ENCODE data around the gene PLD1.

PLD1 gene

DNA sequence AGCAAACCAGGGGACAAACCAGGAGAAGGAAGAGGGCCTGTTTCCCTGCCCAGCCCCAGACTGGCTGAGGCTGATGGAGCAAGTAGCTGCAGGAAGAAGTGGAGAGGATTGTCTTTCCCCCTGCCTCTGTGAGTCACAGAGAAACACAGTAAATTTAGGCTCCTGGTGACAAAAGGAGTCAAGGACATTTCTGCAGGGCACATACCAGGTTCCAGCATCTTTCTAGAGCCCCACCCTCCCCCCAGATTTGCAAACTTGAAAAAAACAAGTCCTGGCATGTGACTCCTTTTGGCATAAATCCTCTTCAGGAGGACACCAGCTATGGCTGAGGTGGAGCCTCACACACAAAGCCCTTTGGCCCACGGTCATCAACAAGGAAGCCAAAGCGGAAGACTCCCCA is 17.8 kb downstream of the PLD1 start:
- no peak for DNase-seq (ENCODE audit: low read depth, low spot score)

DNA sequence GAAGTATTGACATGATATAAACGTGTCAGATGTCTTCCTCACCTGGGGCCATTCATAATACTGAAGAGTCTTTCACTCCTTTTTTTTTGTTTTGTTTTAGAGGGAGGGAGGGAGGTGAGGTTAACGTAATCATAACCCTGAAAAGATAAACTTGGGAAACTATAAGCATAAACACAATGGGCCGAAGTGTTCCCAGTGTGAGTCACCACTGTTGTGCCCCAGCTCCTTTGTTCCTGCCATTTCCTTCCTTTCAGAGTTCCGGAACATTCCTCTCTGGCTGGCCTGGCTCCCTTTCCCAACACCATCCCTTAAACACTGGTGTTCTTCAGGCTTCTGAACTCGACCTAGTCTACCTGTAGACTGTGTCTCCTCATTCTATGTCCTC is 18.6 kb downstream of the PLD1 start:
- no peak for DNase-seq (ENCODE audit: low read depth, low spot score)

DNA sequence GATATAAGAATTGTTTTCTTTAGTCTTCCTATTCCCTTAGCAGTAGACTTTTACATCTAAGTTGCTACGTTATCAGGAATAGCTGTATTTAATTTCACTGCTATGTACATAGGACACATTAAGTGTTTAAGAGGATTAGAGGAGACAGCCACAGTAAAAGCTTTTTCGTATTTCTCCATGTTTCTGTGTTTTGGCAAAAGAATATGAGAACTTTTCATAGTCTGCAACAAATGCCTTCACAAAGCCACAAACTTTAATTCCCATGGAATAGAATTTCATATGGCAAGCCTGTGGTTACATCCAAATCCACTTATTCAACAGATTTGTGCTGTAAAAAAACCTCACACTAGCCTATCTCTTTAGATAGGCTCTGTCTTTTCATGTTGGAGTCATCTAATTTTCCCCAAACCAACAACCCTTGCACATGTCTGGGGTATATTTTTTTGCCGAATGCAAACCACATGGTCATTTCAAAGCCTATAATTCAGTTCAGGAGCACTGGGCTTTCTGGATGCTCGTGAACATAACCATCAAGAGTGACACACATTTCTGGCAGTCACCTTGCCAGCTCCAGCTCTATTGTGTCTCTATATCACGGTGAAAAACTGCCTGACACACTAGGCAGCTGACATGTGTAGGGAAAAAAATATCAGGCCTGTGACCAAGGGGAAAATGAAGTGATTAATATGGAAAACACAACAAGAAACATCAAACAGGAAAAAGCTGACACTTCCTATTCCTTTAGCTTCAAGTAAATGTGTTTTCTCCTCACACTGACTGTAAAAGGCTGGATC is 19.2 kb downstream of the PLD1 start:
- no peak for DNase-seq (ENCODE audit: low read depth, low spot score)

DNA sequence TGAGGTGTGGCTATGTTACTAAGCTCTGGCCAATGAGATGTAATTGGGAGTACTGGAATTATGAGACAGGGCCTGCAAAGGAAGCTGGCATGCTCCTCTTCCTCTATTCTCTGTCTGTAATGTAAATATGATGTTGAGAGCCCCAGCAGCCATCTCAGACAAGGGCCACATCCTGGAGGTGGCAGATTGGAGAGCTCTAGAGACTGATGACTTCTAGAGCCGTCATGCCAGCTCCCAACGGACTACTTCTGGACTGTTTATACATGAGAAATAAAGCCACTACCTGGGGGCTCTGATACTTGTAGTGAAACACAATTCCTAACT is 19.7 kb downstream of the PLD1 start:
- DNase-seq (ENCODE audit: low read depth, low spot score), result no peak

DNA sequence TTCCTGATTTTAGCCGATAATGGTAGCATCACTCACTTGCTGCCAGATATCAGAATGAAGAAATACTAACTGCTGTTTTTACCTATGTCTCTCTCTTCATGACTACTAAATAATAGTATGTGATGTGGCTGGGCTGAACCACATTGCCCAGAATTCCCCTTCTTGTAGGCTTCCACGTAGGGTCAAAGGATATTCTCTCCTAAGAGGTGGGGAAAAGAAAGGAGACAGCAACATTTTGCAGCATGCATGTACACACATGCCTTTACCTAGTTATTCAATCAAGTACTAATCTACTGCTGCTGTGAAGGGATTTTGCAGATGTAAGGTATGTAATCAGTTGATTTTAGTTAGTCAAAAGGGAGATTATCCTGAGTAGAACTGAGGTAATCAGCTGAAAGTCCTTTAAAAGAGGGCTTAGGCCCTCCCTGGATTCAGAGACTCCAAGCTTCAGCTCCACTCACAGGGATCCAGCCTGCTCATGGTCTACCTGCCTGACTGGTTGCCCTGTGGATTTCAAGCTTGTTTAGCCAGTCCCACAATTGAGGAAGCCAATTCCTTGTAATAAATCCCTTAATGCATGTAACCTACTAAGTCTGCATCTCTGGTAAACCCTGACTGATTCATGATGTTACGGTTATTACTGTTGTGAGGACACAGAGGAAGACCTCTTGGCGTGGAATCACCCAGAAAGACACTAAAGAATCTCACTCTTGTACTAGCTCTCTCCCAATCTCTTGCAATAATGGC is 20.4 kb downstream of the PLD1 start:
- no peak for DNase-seq (ENCODE audit: low read depth, low spot score)

DNA sequence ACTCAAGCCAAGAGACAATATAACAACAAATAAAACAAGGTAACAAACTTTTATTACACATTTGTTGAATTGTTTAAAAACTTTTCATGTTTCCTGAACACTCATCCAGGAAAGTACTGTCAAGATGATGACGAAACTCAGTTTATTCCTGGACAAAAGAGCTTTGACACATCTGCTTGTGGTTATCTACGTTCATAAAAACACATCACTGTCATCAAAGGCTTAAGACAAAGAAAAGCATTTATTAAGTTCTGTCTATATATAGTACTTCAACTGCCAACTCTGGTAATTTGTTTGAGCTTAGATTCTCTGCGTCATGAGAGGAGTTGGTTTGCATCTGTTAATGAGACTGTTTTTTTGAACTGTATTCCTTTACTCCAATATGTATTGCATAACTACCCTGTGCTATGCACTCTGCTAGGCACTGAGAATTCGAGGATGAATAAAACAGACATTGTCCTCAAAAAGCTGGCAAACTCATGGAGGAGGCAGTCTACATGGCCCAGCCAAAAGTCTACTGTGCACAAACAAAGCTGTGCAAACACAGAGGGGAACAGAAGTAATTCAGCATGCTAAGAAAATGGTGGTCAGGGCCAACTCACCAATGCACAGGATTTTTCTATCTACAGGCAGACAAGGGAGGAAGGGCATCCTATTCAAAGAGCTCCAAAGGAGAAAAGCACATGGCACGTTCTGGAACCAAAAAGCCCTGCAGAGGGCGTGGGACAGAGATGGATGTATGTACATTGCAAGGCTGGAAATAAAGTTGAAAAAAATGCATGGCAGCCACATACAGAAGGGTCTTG is 21.5 kb downstream of the PLD1 start:
- no peak for DNase-seq (ENCODE audit: low read depth, low spot score)

DNA sequence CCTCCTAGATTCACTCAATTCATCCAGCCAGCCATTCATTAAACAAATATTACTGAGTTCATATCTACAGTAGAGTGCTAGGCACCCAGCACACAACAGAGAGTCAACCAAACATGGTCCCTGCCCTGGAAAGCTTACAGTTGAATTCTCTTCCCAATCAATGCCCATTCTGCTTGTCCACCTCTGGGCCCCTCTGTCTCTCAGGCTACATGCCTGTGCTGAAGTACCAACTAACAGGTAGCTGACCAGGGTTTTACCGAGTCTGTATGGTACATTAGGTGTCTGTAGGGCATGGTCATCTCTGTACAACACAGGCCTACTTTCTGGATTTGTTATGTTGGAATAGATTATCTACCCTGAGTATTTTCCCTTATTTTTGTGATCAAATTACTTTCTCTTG is 23.3 kb downstream of the PLD1 start:
- DNase-seq (ENCODE audit: low read depth, low spot score), result no peak

DNA sequence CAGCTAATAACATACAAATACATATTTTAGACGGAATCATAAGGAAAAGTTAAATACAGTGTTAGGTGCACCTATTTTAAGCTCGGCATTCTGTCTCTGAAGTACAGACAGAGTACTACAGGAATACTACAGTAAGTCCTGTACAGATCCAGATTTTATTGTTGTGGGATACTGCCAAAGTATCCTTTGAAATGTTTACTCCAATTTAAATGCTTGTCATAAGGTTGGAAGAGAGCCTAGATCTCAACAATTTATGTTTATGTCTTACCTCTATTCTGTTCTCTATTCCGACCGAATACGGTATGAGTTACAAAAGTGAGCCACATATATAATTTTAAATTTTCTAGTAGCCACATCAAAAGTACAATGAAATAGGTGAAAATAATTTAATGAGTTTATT is 25.3 kb downstream of the PLD1 start:
- no peak for DNase-seq (ENCODE audit: low read depth, low spot score)

DNA sequence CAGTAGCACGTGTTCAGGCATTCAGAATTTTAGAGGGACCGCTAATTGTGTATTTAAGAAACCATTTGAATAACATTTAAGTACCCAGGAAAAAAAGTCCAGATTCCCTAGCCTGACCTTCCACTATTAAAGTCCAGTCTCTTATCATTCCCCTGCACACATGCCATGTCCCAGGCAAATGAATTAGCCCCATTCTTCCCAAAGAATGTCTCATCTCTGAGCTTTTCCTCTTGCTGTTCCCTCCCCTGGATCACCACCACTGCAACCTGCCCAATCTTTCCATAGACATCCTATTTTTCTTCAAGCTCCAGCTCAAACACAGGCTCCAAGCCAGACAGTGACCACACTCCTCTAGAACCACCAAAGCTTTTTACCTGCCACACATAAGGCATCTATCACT is 25.9 kb downstream of the PLD1 start:
- no peak for DNase-seq (ENCODE audit: low read depth, low spot score)

DNA sequence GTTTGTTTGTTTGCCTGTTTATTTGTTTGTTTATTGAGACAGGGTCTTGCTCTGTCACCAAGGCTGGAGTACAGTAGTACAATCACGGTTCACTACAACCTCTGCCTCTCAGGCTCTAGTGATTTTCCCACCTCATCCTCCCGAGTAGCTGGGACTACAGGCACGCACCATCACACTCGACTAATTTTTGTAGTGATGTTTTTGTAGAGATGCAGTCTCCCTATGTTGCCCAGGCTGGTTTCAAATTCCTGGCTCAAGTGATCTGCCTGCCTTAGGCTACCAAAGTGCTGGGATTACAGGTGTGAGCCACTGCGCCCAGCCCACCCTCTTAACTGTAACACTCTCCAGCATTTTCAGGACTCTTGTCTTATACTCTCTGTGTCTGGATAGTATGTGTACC is 26.7 kb downstream of the PLD1 start:
- no peak for DNase-seq (ENCODE audit: low read depth, low spot score)

DNA sequence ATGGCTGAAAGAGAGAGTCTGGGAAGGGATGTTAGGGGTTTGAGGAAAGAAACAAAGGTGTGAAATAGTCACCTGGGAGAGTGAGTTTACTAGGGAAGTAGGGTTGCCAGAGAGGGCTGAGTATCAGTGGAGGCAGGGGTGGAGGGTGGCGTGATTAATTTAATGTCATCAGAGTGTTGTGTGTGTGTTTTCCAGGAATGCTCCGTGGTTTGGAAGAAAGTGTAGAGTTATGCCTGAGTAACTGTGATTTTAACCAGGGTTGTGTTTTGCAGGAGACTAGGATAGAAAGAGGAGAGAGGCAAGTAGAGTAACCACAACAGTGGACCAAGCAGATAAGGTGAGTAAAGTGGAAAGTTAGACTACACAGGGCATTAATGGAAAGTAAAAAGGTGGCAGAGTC is 27.2 kb downstream of the PLD1 start:
- DNase-seq (ENCODE audit: low read depth, low spot score), result no peak

DNA sequence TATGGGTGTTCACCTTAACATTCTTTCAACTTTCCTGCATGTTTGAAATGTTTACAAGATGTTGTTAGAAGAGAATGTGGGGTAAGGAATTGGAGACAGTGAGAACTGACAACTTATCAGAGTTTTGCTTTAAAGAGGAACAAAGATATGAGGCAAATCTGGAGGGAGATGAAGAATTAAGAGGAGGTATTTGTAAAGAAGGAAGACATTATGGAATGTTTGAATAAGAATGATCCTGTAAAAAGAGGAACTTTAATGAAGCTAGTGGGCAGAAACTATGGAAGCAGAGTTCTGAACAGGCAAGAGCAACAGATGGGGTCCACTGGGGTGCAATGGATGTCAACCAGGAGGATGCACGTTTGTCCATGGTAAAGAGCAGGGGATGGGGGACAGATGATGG is 27.7 kb downstream of the PLD1 start:
- DNase-seq (ENCODE audit: low read depth, low spot score), result no peak

DNA sequence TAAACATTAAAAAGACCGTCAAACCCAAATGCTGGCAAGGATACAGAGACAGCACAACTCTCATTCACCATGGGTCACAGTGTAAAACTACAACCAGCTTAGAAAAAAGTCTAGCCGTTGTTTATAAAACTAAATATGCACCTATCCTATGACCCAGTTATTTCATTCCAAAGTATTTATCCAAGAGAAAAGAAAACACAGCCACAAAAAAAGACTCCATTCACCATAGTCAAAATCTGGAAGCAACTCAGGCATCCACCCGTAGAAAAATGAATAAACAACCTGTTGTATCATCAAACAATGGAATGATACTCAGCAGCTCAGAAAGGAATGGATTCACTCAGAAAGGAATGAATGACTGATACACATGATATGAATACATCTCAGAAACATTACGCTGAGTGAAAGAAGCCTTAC is 28.6 kb downstream of the PLD1 start:
- DNase-seq (ENCODE audit: low read depth, low spot score), result no peak

DNA sequence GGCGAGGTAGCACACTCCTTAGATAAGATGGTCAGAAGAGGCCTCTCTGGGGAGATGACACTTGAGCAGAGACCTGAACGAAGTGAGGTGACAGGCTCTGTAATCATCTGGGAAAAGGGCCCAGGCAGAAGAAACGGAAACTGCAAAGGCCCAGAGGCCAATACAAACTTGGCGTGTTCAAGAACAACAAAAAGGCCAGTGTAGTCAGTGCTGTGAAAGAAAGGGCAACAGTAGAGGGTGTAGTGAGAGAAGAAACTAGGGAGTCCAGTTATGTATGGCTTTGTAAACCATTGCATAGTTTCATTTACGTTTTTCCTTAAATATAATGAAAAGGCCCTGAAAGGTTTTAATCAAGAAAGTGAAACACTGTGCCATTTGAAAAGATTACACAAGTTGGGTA is 31.8 kb downstream of the PLD1 start:
- DNase-seq (ENCODE audit: low read depth, low spot score), result no peak

DNA sequence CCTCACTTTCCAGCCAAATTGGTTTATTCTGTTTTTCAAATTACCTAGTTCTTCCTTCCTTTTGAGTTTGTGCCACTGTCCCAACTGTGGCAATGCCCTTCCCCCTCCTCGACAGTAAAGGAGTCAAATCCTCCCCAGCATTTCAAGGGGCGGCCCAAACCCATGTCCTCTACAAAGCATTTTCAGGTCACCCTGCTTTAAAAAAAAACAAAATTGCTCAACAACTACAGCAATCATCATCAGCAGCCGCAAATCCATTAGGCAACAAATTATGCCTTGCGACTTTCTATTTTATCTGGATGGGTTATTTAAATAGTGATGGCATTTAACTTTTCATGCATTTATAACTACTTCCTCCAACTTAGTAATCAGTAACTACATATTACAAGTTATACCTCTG is 32.7 kb downstream of the PLD1 start:
- DNase-seq (ENCODE audit: low read depth, low spot score), result no peak

DNA sequence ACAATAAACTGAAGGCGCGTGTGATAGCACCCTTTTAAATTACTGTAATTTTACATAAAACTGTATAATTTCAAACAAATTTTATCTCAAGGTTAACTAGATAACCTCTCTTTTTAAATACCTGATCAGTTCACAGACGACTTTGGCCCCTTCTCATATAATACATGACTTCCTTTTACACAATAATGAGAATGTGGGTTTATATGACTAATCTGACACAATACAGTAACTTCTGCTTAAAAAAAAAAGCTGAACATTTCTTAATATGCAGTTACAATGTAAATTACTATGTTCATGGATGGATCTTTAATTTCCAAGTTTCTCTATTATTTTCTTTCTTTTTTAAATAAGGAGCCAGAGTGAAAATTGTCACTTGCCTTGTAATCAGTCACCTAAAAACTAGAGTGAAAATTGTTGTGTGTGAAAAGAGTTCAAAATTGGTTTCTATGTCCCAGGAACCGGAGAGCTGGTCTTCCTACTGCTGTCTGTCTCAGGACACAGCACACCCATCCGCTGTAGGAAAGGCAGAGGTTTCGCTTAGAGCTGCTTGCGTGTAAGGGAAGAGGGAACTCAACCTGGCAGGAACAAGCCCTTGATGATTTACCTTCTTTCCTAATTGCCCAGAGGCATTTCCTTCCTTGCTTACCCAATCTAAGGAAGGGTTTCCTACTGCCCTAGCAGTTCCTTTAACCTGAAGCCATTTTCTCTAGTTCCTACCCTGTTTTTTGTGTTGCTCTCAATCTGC is 33.3 kb downstream of the PLD1 start:
- no peak for DNase-seq (ENCODE audit: low read depth, low spot score)

DNA sequence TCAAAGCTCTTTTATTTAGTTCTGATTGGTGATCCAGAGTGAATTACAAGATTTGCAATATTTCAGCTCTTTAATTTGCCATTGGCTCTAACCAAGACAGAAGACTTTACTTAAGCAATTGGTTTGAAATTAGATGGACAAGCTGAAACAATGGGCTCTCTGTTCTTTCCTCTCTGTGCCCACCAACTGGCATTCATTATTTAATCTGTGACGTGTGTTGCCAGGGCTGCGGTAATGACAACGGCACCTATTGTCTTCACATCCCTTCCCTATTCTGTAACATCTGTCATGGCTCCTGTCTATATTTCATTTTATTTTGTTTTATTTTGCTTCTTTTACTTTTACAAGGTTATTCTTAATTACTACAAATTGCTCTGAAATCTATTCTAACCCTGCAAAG is 33.9 kb downstream of the PLD1 start:
- no peak for DNase-seq (ENCODE audit: low read depth, low spot score)

DNA sequence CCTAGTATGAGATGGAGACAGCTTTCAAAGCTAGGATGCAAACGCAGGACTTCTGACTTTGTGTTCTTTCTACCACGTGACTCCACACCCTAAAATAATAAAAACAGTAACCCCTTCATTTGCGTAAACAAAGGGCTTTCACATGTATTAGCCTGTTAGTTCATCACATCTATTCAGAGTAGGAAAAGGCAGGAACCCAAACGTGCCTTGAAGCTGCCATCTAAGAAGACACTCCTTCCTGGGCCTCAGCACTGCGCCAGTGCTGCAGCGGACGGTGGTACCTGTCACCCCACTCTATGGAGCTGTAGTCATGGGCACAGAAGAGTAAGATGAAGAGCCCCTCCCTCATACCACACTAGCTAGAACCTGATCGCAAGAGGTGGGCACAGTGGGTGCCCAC is 34.3 kb downstream of the PLD1 start:
- DNase-seq (ENCODE audit: low read depth, low spot score), result no peak

DNA sequence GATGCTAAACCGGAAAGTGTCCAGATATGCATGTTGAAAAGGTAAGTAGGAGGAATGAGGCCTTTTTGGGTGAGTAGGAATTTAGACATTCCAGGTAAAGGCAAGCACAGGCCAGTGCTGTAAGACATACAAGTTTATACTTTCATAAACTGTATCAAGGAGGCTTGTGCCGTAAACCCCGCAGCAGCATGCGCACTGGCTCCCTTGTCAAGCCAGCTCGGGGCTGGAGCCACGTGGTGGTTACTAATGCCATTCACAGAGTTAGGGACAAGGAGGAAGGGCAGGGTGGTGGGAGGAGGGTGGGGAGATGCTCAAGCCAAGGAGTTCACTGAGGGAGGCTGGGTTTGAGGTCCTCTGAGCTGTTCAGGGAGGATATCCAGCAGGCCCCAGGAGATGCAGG is 35.8 kb downstream of the PLD1 start:
- no peak for DNase-seq (ENCODE audit: low read depth, low spot score)

DNA sequence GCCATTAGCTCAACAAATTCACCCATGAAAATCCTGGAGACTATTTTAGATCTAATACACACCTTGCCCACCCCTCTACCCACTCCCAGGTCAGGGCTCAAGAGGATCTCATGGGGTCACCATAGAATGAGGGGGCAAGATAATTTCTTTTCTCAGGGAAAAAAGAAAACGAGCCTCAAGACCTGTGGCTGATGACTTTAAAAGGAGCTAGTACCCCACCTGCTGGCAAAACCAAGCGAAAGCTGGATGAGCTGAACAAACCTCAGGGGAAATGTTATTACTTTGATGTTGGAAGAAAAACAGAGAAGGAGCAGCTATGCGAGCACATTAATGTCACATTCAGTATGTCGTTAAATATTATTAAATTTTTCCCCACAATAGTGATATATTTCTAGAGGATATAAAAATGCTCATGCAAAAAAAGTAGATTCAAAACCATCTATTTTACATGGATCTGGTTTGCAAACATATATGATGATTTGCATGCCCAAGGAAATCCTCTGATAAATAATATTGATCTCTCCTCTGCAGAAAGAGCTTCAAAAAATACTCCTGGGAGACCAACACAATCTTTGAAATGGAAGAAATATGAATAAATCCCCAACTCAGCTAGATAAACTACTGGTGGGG is 37.7 kb downstream of the PLD1 start:
- DNase-seq (ENCODE audit: low read depth, low spot score), result peak; percentile 6
